Upper lobe of left lung (tissue), 4 donors: ENCODE measurements around the gene CPNE4.

Source experiments
- CTCF ChIP-seq, 6 experiments: fragments of 450-650 bp in 4 of 6; fragments of 200-600 bp in 2 of 6; sonication (generic) in 2 of 6; IDR thresholded peaks; one replicate each; pipeline ENCODE4 v1.5.1; 2016 to 2019; ENCODE audit warnings: antibody characterized with exemption in 6 of 6
- POLR2A ChIP-seq, 4 donors: fragments of 450-650 bp; IDR thresholded peaks; one replicate each; pipeline ENCODE4 v1.5.1; 2016 to 2017; ENCODE audit warnings: antibody characterized with exemption in 4 of 4, mild to moderate bottlenecking in 2 of 4
- POLR2AphosphoS5 ChIP-seq, 2 donors: sonication (generic); formaldehyde crosslinking; IDR thresholded peaks; one replicate each; pipeline ENCODE4 v1.5.1; 2017; ENCODE audit warnings: antibody characterized with exemption in 2 of 2

GRCh38 chr3:131928593-131928992, 106.2 kb downstream of the CPNE4 start:
- TF ChIP-seq POLR2AphosphoS5 (IDR thresholded peaks at IDR 0.05) (no peak), CTCF (IDR thresholded peaks at IDR 0.05) (no peak), POLR2A (IDR thresholded peaks at IDR 0.05) (no peak)
